ENCODE measurements around the gene BCKDK. TPM values are rescaled to one million over a fixed set of nuclear protein-coding genes. Genes with fewer than 3 reads are reported as not detected.
"Not testable (repeated sequence)": the region's sequence is repeated elsewhere in the genome, so short reads cannot be mapped to it uniquely, and the experiment has no call there.

The BCKDK gene
- total and polyA plus RNA-seq, 12 donors: 26.1 to 90.9 (median 71.4) TPM

- peak overlapping the region in 9 of 10 donors; percentile 65 to 91 (median 82) for H3K27ac ChIP-seq
- ATAC-seq: no peak
- TF ChIP-seq CTCF (IDR thresholded peaks at IDR 0.05): no peak
Measured at GRCh38 chr16:31143011-31143693, 35.0 kb downstream of the BCKDK start.

DNA sequence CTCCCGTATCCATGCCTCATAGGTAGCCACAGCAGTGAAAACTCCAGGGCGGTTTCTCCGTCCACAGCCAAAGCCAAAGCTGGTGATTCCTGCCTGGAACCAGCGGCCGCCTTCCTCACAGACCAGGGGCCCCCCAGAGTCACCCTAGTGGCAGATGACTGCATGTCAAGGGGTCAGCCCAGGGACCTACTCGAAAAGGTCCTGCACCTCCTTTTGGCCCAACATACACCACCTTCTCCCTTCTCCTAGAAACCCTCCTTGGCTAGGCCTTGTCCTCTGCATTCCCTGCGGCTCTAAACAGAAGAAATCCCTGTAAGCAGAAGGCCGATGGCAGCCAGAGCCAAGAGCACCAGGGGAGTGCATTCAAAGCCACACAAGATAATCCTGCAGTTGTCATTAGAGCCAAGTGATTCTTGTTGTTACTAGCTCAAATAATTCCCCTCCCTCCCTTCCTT is 35.5 kb downstream of the BCKDK start:
- no peak overlapping the region for H3K27ac ChIP-seq
- ATAC-seq (no peak), DNase-seq (no peak)
- no peak for TF ChIP-seq CTCF (IDR thresholded peaks at IDR 0.05)
- intact Hi-C loops (cut with DNase I): loop anchor here in 8 of 10 donors (2.0 to 10.0 kb wide), 11 partner anchors 35 to 159 kb away; partner anchors contain the start of genes BCKDK (in 5 of the 8), HSD3B7 (in 5 of the 8), FUS (in 2 of the 8) and STX4 (in 1 of the 8)
- no peaks in the 10 kb centered on the region for H3K36me3 ChIP-seq
- H3K4me1 ChIP-seq: peaks cover 3 to 28% (median 21%) of the 10 kb centered on the region in 9 donors
- no peaks in the 10 kb centered on the region for H3K9me3 ChIP-seq
- 87 to 89% methylated on average over 8 of the region's 8 CpGs for WGBS, 2 donors
- H3K4me3 ChIP-seq: no peak overlapping the region
- H3K27me3 ChIP-seq: peaks cover 0 to 19% (median 10%) of the 10 kb centered on the region in 7 donors

More at GRCh38 chr16:31143011-31143693, 35.0 kb downstream of the BCKDK start:
- WGBS, 2 donors: 56 to 58% methylated on average over 22 of the region's 22 CpGs
- peaks cover 0 to 15% (median 7%) of the 10 kb centered on the region in 7 donors for H3K27me3 ChIP-seq
- intact Hi-C loops (cut with DNase I): loop anchor here in 8 of 10 donors (2.0 to 10.0 kb wide), 11 partner anchors 34 to 158 kb away; partner anchors contain the start of genes BCKDK (in 5 of the 8), HSD3B7 (in 5 of the 8), FUS (in 2 of the 8) and STX4 (in 1 of the 8)
- H3K9me3 ChIP-seq: no peaks in the 10 kb centered on the region
- peak overlapping the region in 9 of 10 donors; percentile 33 to 62 (median 51) for H3K4me3 ChIP-seq
- no peaks in the 10 kb centered on the region for H3K36me3 ChIP-seq
- no peak for DNase-seq
- peaks cover 8 to 33% (median 25%) of the 10 kb centered on the region in 9 donors for H3K4me1 ChIP-seq

GRCh38 chr16:31144418-31144817 is 36.2 kb downstream of the BCKDK start:
- 92 to 93% methylated on average over 7 of the region's 7 CpGs for WGBS, 2 donors
- H3K27ac ChIP-seq, H3K9me3 ChIP-seq, DNase-seq, H3K36me3 ChIP-seq, H3K4me3 ChIP-seq, ATAC-seq: not testable (repeated sequence)
- intact Hi-C loops (cut with DNase I): loop anchor here in 8 of 10 donors (5.0 to 10.0 kb wide), 7 partner anchors 37 to 160 kb away; partner anchors contain the start of genes BCKDK (in 4 of the 8), HSD3B7 (in 4 of the 8), FUS (in 1 of the 8) and STX4 (in 1 of the 8)
- peaks cover 0 to 22% (median 13%) of the 10 kb centered on the region in 7 donors for H3K27me3 ChIP-seq
- H3K4me1 ChIP-seq: peaks cover 0 to 21% (median 15%) of the 10 kb centered on the region in 9 donors

GRCh38 chr16:31145398-31145990 is 37.3 kb downstream of the BCKDK start:
- no peak for TF ChIP-seq CTCF (IDR thresholded peaks at IDR 0.05)
- Histone ChIP-seq H3K36me3 (no peaks in the 10 kb centered on the region), H3K4me1 (peaks cover 0 to 28% (median 15%) of the 10 kb centered on the region in 9 donors), H3K27me3 (peaks cover 0 to 25% (median 13%) of the 10 kb centered on the region in 7 donors), H3K9me3 (no peaks in the 10 kb centered on the region), H3K27ac (no peak overlapping the region), H3K4me3 (no peak overlapping the region)
- DNase-seq: no peak
- no peak for ATAC-seq
- 74 to 82% methylated on average over 12 of the region's 12 CpGs for WGBS, 2 donors
- intact Hi-C loops (cut with DNase I): loop anchor here in 4 of 10 donors (10.0 kb wide), 2 partner anchors 151 to 161 kb away; partner anchors contain the start of gene HSD3B7 (in 2 of the 4)

Data from heart right ventricle (tissue), 16 donors.